PC-3 (cell line): Measurements from ENCODE around the gene UNC5C.

Experiments used
- EZH2phosphoT487 ChIP-seq: fragments of 300-600 bp; sonication (generic); IDR thresholded peaks from 2 replicates; pipeline ENCODE4 v1.6.1; 2018; ENCODE audit warnings: mild to moderate bottlenecking, antibody characterized with exemption, low read length, borderline replicate concordance
- TF ChIP-seq, protein P1 (sequence below): fragments of 300-600 bp; sonication (generic); conservative IDR thresholded peaks from 2 replicates; pipeline ENCODE4 v1.5.1; 2017; ENCODE audit warnings: antibody characterized with exemption, low read depth, mild to moderate bottlenecking, low read length

- TF ChIP-seq, protein P1, sequence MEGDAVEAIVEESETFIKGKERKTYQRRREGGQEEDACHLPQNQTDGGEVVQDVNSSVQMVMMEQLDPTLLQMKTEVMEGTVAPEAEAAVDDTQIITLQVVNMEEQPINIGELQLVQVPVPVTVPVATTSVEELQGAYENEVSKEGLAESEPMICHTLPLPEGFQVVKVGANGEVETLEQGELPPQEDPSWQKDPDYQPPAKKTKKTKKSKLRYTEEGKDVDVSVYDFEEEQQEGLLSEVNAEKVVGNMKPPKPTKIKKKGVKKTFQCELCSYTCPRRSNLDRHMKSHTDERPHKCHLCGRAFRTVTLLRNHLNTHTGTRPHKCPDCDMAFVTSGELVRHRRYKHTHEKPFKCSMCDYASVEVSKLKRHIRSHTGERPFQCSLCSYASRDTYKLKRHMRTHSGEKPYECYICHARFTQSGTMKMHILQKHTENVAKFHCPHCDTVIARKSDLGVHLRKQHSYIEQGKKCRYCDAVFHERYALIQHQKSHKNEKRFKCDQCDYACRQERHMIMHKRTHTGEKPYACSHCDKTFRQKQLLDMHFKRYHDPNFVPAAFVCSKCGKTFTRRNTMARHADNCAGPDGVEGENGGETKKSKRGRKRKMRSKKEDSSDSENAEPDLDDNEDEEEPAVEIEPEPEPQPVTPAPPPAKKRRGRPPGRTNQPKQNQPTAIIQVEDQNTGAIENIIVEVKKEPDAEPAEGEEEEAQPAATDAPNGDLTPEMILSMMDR: no peak
- TF ChIP-seq EZH2phosphoT487: no peak
These were observed 31.0 kb downstream of the UNC5C start for GRCh38 chr4:95517576-95518345.
